ENCODE data around the gene SIK3.

The SIK3 gene

GRCh38 chr11:116825854-116826750, 272.1 kb downstream of the SIK3 start:
- no peak overlapping the region for H3K4me3 ChIP-seq (ENCODE audit: low read length)
- H3K36me3 ChIP-seq (replicated peaks; ENCODE audit: insufficient read depth, low read length) = no peaks in the 10 kb centered on the region
- H3K27me3 ChIP-seq (replicated peaks; ENCODE audit: insufficient read depth, low read length) = no peaks in the 10 kb centered on the region
- H4K20me1 ChIP-seq (ENCODE audit: insufficient read depth, low read length) = no peaks in the 10 kb centered on the region
- no peaks in the 10 kb centered on the region for H3K9me3 ChIP-seq (replicated peaks; ENCODE audit: insufficient read depth, low read length)
- H3F3A ChIP-seq (ENCODE audit: insufficient read depth, low read length) = no peaks in the 10 kb centered on the region
- no peak overlapping the region for H2AFZ ChIP-seq (ENCODE audit: low read length)
- TF ChIP-seq EZH2 (optimal IDR thresholded peaks at IDR 0.05; ENCODE audit: low read depth, low read length) (no peak), CTCF (IDR thresholded peaks at IDR 0.05; ENCODE audit: low read length) (no peak), EZH2phosphoT487 (IDR thresholded peaks at IDR 0.05; ENCODE audit: low read length) (no peak)
- H3K27ac ChIP-seq (ENCODE audit: low read length) = no peak overlapping the region
- no peak for DNase-seq
- no peaks in the 10 kb centered on the region for H3K4me1 ChIP-seq (ENCODE audit: low read length)
- H3K9me2 ChIP-seq (replicated peaks; ENCODE audit: insufficient read depth, low read length) = no peaks in the 10 kb centered on the region
- no peak overlapping the region for H3K4me2 ChIP-seq (ENCODE audit: low read depth, low read length)
- no peaks in the 10 kb centered on the region for H3K79me2 ChIP-seq (ENCODE audit: low read length)
- no peak overlapping the region for H3K9ac ChIP-seq (ENCODE audit: low read length)

- H3K9ac ChIP-seq (ENCODE audit: low read length) = no peak overlapping the region
- H3K9me2 ChIP-seq (replicated peaks; ENCODE audit: insufficient read depth, low read length) = no peaks in the 10 kb centered on the region
- no peaks in the 10 kb centered on the region for H3F3A ChIP-seq (ENCODE audit: insufficient read depth, low read length)
- no peaks in the 10 kb centered on the region for H3K79me2 ChIP-seq (ENCODE audit: low read length)
- DNase-seq = no peak
- H3K4me2 ChIP-seq (ENCODE audit: low read depth, low read length) = no peak overlapping the region
- no peaks in the 10 kb centered on the region for H3K9me3 ChIP-seq (replicated peaks; ENCODE audit: insufficient read depth, low read length)
- H3K27ac ChIP-seq (ENCODE audit: low read length) = no peak overlapping the region
- H2AFZ ChIP-seq (ENCODE audit: low read length) = no peak overlapping the region
- no peaks in the 10 kb centered on the region for H4K20me1 ChIP-seq (ENCODE audit: insufficient read depth, low read length)
- no peak overlapping the region for H3K4me3 ChIP-seq (ENCODE audit: low read length)
- TF ChIP-seq CTCF (IDR thresholded peaks at IDR 0.05; ENCODE audit: low read length) = no peak
- no peak for TF ChIP-seq EZH2phosphoT487 (IDR thresholded peaks at IDR 0.05; ENCODE audit: low read length)
- TF ChIP-seq EZH2 (optimal IDR thresholded peaks at IDR 0.05; ENCODE audit: low read depth, low read length) = no peak
- H3K4me1 ChIP-seq (ENCODE audit: low read length) = no peaks in the 10 kb centered on the region
- no peaks in the 10 kb centered on the region for H3K27me3 ChIP-seq (replicated peaks; ENCODE audit: insufficient read depth, low read length)
- H3K36me3 ChIP-seq (replicated peaks; ENCODE audit: insufficient read depth, low read length) = no peaks in the 10 kb centered on the region
These were observed 272.8 kb downstream of the SIK3 start for GRCh38 chr11:116825434-116825833.

DNA sequence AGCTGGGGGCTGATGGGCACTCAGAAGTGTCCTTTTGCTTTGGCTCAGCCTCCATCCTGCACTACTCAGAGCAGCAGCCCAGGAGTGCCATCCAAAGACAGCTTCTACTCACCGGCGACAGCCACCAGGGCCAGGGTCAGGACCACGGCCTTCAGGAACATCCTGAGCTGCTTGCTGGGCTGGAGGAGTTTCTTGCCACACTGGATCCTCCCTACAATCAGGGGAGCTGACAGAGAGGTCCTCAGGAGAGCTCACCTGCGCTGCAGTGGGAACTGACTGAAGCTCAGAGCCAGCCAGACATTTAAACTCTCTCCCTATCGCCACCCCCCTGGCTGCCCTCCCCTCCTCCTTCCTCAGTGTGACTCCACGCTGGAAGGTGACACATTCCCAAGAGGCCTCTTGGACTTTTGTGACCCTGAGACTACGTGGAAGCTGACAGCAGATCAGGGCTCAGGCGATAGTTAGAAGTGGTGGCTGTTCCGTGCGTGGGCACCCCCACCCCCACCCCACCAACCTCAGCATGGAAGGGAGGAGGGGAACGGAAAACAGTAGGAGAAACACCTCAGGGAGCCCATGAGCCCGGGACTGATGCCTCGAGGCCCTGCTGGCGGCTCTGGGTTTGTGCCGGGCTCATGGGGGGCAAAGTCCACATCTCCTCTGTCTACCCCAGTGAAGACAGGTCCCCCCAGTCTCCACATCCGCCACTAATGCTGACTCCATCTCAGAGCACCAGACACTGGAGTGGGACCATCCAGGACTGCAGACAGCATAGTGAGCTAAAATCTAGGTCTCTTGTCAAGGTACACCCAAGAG, 275.0 kb downstream of the SIK3 start, which contains the start of gene APOA4:
Gene APOA4 (minus strand): TSS at position 274 of the 813 bp plus-strand sequence. CDS start 113 bp downstream, at position 161.
- H3K4me1 ChIP-seq (ENCODE audit: low read length) = no peaks in the 10 kb centered on the region
- H3K9me3 ChIP-seq (replicated peaks; ENCODE audit: insufficient read depth, low read length) = no peaks in the 10 kb centered on the region
- H3K27me3 ChIP-seq (replicated peaks; ENCODE audit: insufficient read depth, low read length) = no peaks in the 10 kb centered on the region
- H2AFZ ChIP-seq (ENCODE audit: low read length) = no peak within 1 kb of the TSS
- no peaks in the 10 kb centered on the region for H4K20me1 ChIP-seq (ENCODE audit: insufficient read depth, low read length)
- no peak within 1 kb of the TSS for H3K27ac ChIP-seq (ENCODE audit: low read length)
- H3F3A ChIP-seq (ENCODE audit: insufficient read depth, low read length) = no peaks in the 10 kb centered on the region
- no peaks in the 10 kb centered on the region for H3K79me2 ChIP-seq (ENCODE audit: low read length)
- no peak within 1 kb of the TSS for H3K4me3 ChIP-seq (ENCODE audit: low read length)
- H3K9me2 ChIP-seq (replicated peaks; ENCODE audit: insufficient read depth, low read length) = no peaks in the 10 kb centered on the region
- H3K36me3 ChIP-seq (replicated peaks; ENCODE audit: insufficient read depth, low read length) = no peaks in the 10 kb centered on the region
- TF ChIP-seq EZH2 (optimal IDR thresholded peaks at IDR 0.05; ENCODE audit: low read depth, low read length) (no peak), CTCF (IDR thresholded peaks at IDR 0.05; ENCODE audit: low read length) (no peak), EZH2phosphoT487 (IDR thresholded peaks at IDR 0.05; ENCODE audit: low read length) (no peak)
- DNase-seq = no peak
- no peak within 1 kb of the TSS for H3K9ac ChIP-seq (ENCODE audit: low read length)
- H3K4me2 ChIP-seq (ENCODE audit: low read depth, low read length) = no peak within 1 kb of the TSS

Measured in MM.1S (cell line).